HL-60 (cell line): ENCODE data around the gene CEP72.

Experiments
- POLR2AphosphoS5 ChIP-seq: IDR thresholded peaks from 2 replicates; pipeline ENCODE4 v1.6.1; 2012; ENCODE audit warnings: low read depth
- TF ChIP-seq, protein P1 (sequence below): IDR thresholded peaks from one replicate; pipeline ENCODE4 v1.5.1; 2011; ENCODE audit warnings: low read length, control low read depth, inconsistent platforms; ENCODE audit not compliant: insufficient read depth

DNA sequence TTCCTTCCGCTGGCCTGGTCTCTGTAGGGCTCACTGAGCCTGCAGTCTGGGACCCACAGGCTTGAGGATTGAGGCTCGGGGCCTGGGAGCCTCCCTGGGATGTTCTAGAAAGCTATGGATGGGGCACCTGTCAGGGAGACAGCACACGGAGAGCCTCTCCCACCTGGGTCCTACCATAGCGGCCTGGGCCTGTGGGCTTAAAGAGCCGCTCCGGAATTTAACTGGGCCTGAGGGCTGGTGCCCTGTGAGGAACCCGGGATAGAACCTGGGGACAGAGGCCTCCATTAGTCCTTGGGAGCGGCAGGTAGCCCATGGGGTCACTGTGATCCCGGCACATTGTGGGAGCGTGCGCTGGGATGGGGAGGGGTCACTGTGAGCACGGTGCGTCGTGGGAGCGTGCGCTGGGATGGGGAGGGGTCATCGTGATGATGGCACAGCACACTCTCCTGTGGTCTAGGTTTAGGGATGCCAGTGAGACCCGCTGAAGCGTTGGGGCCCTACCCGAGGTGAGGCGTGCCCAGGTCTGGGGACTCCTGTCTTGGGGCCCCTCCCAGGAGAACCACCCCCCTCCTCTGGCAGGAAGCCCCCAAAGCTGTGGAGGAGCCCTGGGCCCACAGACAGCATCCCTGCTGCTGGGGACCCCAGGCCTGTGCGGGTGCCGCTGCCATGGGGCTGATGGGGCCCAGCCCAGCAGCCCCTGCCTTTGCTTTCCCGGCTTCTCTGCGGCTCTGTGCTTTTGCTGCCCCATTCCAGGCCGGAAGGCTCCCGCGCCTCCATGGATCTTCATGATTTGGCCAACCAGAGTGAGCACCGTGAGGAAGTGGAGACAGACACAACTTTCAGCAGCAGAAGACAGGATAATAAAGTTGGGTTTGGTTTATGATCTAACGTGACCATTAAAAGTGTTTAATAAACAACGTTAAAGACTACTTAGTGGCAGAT, 3.4 kb upstream of the CEP72 start:
- TF ChIP-seq POLR2AphosphoS5: no peak
- TF ChIP-seq, protein P1, sequence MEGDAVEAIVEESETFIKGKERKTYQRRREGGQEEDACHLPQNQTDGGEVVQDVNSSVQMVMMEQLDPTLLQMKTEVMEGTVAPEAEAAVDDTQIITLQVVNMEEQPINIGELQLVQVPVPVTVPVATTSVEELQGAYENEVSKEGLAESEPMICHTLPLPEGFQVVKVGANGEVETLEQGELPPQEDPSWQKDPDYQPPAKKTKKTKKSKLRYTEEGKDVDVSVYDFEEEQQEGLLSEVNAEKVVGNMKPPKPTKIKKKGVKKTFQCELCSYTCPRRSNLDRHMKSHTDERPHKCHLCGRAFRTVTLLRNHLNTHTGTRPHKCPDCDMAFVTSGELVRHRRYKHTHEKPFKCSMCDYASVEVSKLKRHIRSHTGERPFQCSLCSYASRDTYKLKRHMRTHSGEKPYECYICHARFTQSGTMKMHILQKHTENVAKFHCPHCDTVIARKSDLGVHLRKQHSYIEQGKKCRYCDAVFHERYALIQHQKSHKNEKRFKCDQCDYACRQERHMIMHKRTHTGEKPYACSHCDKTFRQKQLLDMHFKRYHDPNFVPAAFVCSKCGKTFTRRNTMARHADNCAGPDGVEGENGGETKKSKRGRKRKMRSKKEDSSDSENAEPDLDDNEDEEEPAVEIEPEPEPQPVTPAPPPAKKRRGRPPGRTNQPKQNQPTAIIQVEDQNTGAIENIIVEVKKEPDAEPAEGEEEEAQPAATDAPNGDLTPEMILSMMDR: no peak
